K562 (cell line): ENCODE results near the gene FBXL13. TPM values are rescaled to one million over a fixed set of nuclear protein-coding genes. Genes with fewer than 3 reads are reported as not detected.

ENCODE experiments used
- EZH2 ChIP-seq: IDR thresholded peaks from 2 replicates; pipeline ENCODE4 v1.6.1; 2012; ENCODE audit warnings: low read depth, mild to moderate bottlenecking, inconsistent platforms, low read length, borderline replicate concordance
- KDM2B ChIP-seq: fragments of 250-450 bp; sonication (Bioruptor Pico); IDR thresholded peaks from 2 replicates; pipeline ENCODE4 v1.8.0; 2021; ENCODE audit warnings: mild to moderate bottlenecking, moderate library complexity
- KLF16 ChIP-seq: IDR thresholded peaks from 2 replicates; pipeline ENCODE4 v1.6.1; 2016; ENCODE audit warnings: antibody characterized with exemption
- L3MBTL2 ChIP-seq: fragments of 450-650 bp; IDR thresholded peaks from 2 replicates; pipeline ENCODE4 v1.6.1; 2016; ENCODE audit warnings: mild to moderate bottlenecking, moderate library complexity
- NFE2 ChIP-seq: IDR thresholded peaks from 2 replicates; pipeline ENCODE4 v1.6.1; 2014; ENCODE audit warnings: antibody characterized with exemption, low read depth
- RAD21 ChIP-seq, 2 experiments: fragments of 250-450 bp in 1 of 2; fragments of 450-650 bp in 1 of 2; sonication (Bioruptor Pico) in 1 of 2; formaldehyde crosslinking in 1 of 2; IDR thresholded peaks in 1 of 2; conservative IDR thresholded peaks in 1 of 2; 2 replicates each; pipeline versions ENCODE4 v1.4.0 to v1.8.0; 2020 to 2022; ENCODE audit warnings: mild to moderate bottlenecking in 2 of 2, moderate library complexity in 1 of 2
- RUNX1 ChIP-seq: sonication (generic); IDR thresholded peaks from 2 replicates; pipeline ENCODE4 v1.6.1; 2016; ENCODE audit warnings: antibody characterized with exemption, low read depth
- TRIM25 ChIP-seq: fragments of 450-650 bp; IDR thresholded peaks from 2 replicates; pipeline ENCODE4 v1.7.0; 2016; ENCODE audit warnings: borderline replicate concordance
- ZNF75A ChIP-seq: fragments of 450-650 bp; formaldehyde crosslinking; IDR thresholded peaks from 2 replicates; pipeline ENCODE4 v1.4.0; 2020; ENCODE audit warnings: mild to moderate bottlenecking
- polyA plus RNA-seq, 8 experiments: library from polyadenylated mRNA; depleted of rRNA in 4 of 8; stranded (reverse) in 5 of 8; unstranded in 3 of 8; fragments of >200 nt; fragmentation: Nextera tagmentation in 2 of 8; fragmentation: Illumina TruSeq in 1 of 8; extraction: Ambion mirVana in 2 of 8; extraction: Trizol in 1 of 8; gene quantifications; 2 replicates each; pipeline versions ENCODE4 v1.2.1 to v1.2.3, GENCODE V29; 2011 to 2014; ENCODE audit warnings: inconsistent platforms in 1 of 8, missing spikeins in 1 of 8
- total RNA-seq, 7 experiments: library from RNA; depleted of rRNA in 6 of 7; stranded (reverse); fragments of >200 nt in 6 of 7; fragmentation: Illumina TruSeq in 2 of 7; extraction: Trizol in 2 of 7; gene quantifications; 2 replicates each; pipeline versions ENCODE4 v1.2.1 to v1.2.3, GENCODE V29; 2011 to 2021; ENCODE audit warnings: low replicate concordance in 1 of 7
- TF ChIP-seq, protein P1 (sequence below): sonication (generic); formaldehyde crosslinking; IDR thresholded peaks from 2 replicates; pipeline ENCODE4 v1.8.0; 2022; ENCODE audit warnings: mild to moderate bottlenecking, missing genetic modification reagents, borderline replicate concordance
- TF ChIP-seq, protein P2 (sequence below): fragments of 450-650 bp; IDR thresholded peaks from 2 replicates; pipeline ENCODE4 v1.6.1; 2016; ENCODE audit warnings: mild to moderate bottlenecking, moderate library complexity

The FBXL13 gene
- total and polyA plus RNA-seq, 9 of the 15 experiments (the other 6 are each of a cell fraction or from before 2014, with no cell fraction given), result 16.3 to 55.0 (median 25.4) TPM

DNA sequence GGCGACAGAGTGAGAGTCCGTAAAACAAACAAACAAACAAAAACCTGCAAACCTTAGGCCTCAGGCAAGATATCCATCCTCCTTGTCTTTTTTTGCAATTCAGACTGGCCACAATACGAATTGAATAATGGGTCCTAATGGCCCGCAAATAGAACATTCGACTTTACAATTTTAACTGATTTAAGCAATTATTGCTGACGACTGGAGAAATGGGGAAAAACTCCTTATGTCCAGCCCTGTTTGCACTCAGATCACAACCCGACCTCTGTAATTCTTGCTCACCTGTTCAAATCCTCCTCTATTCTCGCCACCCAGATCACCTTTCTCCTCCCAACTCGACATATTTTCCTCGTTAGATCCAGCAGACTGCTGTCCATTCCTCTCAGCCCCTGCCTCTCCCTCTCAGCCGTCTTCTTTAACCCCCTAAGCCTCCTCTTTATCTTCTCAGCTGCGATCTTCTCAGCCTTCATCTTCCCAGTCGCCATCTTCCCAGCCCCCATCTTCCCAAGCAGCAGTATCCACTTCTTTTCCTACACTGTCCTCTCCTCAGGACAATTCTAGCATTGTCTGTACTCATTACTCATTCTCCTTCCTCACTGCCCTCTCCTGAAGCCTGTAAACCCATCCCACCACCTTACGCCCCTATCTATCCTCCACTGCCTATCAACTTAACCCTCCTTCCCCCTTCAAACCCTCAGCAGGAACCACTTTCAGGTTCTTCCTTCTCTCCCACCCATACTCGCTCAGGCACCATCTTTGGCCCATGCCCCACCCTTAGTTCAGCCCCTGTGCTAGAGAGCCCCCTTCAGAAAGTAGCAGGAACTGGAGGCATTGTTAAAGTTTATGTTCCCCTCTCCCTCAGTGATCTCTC is 100.0 kb downstream of the FBXL13 start (continued):
- TF ChIP-seq, protein P1, sequence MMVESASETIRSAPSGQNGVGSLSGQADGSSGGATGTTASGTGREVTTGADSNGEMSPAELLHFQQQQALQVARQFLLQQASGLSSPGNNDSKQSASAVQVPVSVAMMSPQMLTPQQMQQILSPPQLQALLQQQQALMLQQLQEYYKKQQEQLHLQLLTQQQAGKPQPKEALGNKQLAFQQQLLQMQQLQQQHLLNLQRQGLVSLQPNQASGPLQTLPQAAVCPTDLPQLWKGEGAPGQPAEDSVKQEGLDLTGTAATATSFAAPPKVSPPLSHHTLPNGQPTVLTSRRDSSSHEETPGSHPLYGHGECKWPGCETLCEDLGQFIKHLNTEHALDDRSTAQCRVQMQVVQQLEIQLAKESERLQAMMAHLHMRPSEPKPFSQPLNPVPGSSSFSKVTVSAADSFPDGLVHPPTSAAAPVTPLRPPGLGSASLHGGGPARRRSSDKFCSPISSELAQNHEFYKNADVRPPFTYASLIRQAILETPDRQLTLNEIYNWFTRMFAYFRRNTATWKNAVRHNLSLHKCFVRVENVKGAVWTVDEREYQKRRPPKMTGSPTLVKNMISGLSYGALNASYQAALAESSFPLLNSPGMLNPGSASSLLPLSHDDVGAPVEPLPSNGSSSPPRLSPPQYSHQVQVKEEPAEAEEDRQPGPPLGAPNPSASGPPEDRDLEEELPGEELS (CRISPR knock-in tag), result no peak
- TF ChIP-seq L3MBTL2, result no peak
- no peak; the same call in 1 of the 2 replicates for TF ChIP-seq KLF16
- no peak for TF ChIP-seq NFE2
- TF ChIP-seq TRIM25, result peak; percentile 90
- TF ChIP-seq ZNF75A (CRISPR knock-in tag), result 0 out of 2 replicates have a peak, but pooled peaks have one; percentile 23
- TF ChIP-seq KDM2B, result no peak
- no peak for TF ChIP-seq RUNX1
- TF ChIP-seq RAD21 (CRISPR knock-in tag; conservative IDR thresholded peaks at IDR 0.05 in 1 of 2, IDR thresholded peaks at IDR 0.05 in 1 of 2), result peak; percentile 48 to 66
- TF ChIP-seq, protein P2, sequence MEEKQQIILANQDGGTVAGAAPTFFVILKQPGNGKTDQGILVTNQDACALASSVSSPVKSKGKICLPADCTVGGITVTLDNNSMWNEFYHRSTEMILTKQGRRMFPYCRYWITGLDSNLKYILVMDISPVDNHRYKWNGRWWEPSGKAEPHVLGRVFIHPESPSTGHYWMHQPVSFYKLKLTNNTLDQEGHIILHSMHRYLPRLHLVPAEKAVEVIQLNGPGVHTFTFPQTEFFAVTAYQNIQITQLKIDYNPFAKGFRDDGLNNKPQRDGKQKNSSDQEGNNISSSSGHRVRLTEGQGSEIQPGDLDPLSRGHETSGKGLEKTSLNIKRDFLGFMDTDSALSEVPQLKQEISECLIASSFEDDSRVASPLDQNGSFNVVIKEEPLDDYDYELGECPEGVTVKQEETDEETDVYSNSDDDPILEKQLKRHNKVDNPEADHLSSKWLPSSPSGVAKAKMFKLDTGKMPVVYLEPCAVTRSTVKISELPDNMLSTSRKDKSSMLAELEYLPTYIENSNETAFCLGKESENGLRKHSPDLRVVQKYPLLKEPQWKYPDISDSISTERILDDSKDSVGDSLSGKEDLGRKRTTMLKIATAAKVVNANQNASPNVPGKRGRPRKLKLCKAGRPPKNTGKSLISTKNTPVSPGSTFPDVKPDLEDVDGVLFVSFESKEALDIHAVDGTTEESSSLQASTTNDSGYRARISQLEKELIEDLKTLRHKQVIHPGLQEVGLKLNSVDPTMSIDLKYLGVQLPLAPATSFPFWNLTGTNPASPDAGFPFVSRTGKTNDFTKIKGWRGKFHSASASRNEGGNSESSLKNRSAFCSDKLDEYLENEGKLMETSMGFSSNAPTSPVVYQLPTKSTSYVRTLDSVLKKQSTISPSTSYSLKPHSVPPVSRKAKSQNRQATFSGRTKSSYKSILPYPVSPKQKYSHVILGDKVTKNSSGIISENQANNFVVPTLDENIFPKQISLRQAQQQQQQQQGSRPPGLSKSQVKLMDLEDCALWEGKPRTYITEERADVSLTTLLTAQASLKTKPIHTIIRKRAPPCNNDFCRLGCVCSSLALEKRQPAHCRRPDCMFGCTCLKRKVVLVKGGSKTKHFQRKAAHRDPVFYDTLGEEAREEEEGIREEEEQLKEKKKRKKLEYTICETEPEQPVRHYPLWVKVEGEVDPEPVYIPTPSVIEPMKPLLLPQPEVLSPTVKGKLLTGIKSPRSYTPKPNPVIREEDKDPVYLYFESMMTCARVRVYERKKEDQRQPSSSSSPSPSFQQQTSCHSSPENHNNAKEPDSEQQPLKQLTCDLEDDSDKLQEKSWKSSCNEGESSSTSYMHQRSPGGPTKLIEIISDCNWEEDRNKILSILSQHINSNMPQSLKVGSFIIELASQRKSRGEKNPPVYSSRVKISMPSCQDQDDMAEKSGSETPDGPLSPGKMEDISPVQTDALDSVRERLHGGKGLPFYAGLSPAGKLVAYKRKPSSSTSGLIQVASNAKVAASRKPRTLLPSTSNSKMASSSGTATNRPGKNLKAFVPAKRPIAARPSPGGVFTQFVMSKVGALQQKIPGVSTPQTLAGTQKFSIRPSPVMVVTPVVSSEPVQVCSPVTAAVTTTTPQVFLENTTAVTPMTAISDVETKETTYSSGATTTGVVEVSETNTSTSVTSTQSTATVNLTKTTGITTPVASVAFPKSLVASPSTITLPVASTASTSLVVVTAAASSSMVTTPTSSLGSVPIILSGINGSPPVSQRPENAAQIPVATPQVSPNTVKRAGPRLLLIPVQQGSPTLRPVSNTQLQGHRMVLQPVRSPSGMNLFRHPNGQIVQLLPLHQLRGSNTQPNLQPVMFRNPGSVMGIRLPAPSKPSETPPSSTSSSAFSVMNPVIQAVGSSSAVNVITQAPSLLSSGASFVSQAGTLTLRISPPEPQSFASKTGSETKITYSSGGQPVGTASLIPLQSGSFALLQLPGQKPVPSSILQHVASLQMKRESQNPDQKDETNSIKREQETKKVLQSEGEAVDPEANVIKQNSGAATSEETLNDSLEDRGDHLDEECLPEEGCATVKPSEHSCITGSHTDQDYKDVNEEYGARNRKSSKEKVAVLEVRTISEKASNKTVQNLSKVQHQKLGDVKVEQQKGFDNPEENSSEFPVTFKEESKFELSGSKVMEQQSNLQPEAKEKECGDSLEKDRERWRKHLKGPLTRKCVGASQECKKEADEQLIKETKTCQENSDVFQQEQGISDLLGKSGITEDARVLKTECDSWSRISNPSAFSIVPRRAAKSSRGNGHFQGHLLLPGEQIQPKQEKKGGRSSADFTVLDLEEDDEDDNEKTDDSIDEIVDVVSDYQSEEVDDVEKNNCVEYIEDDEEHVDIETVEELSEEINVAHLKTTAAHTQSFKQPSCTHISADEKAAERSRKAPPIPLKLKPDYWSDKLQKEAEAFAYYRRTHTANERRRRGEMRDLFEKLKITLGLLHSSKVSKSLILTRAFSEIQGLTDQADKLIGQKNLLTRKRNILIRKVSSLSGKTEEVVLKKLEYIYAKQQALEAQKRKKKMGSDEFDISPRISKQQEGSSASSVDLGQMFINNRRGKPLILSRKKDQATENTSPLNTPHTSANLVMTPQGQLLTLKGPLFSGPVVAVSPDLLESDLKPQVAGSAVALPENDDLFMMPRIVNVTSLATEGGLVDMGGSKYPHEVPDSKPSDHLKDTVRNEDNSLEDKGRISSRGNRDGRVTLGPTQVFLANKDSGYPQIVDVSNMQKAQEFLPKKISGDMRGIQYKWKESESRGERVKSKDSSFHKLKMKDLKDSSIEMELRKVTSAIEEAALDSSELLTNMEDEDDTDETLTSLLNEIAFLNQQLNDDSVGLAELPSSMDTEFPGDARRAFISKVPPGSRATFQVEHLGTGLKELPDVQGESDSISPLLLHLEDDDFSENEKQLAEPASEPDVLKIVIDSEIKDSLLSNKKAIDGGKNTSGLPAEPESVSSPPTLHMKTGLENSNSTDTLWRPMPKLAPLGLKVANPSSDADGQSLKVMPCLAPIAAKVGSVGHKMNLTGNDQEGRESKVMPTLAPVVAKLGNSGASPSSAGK, result peak; percentile 23; the same call in 1 of the 2 replicates
- no peak for TF ChIP-seq EZH2
